T-helper 1 cell treated with Interleukin-12 subunit alpha and Interleukin-12 subunit beta and Interleukin-4 antibody, amounts not matched to agents 30 ng/mL and 1 ng/mL, for 36 hours (primary cell): ENCODE results near the gene RNLS. TPM values are rescaled to one million over a fixed set of nuclear protein-coding genes. Genes with fewer than 3 reads are reported as not detected.

Experiments used
- intact Hi-C: fragments of 100-400 bp; cut with micrococcal nuclease; formaldehyde crosslinking; loops from one replicate; pipeline ENCODE4 v1.15.1; 2024
- total RNA-seq: library from RNA; stranded (reverse); gene quantifications from 2 replicates; pipeline ENCODE4 v1.2.3, GENCODE V29; 2022

Gene RNLS
- total RNA-seq, 1 donor from 2014 or later: 2.1 TPM

DNA sequence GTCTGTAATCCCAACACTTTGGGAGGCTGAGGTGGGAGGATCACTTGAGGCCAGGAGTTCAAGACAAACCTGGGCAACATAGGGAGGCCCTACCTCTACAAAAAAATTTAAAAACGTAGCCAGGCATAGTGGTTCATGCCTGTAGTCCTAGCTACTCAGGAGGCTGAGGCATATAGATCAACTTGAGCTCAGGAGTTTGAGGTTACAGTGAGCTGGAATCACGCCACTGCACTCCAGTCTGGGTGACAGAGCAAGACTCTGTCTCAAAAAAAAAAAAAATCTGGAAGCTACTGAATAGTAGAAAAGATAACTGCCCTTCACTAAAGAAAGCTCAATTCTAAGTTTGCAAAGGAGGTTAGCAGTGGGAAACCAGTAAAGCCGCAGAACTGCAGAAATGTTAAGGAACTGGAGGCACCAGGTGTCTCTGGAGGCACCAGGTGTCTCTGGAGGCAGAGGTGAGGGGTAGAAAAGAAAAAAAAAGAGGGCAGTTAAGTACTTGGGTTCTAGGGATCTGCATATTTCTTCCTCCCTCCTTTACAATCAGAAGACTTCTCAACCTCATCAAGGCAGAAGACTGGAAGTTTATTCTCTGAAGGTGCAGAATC lies 56.5 kb downstream of the RNLS start:
- intact Hi-C loops: no loop called here

DNA sequence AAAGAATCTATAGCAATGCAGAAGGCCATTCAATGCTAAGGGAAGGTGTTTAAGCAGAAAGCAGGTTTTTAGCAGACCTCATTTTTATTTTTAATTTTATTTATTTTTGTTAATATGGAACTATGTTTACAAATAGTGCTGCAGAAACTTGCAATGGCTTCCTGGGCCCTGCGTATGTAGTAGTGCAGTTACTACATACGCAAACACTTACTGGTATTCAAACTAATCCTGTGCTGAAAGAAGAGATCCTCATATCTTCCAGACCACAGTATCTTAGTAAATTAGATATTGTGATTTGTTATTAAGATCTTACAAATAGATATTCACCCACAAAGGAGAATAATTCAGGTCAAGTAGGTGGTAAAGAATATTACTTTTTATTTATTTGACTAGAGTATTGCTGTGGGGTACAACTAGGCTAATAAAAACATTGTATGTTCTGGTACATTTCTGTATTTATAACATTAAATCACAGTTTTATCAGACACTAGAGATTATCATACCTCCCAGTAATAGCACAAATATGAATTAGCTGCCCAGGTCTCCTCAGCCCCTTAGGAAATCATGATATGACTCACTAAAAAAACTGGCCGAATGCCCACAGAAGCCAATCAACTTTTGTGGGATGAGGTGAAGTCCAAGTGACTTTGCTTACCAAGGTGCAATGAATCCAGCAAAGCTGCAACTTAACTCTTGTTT lies 57.6 kb downstream of the RNLS start:
- intact Hi-C loops: no loop called here

DNA sequence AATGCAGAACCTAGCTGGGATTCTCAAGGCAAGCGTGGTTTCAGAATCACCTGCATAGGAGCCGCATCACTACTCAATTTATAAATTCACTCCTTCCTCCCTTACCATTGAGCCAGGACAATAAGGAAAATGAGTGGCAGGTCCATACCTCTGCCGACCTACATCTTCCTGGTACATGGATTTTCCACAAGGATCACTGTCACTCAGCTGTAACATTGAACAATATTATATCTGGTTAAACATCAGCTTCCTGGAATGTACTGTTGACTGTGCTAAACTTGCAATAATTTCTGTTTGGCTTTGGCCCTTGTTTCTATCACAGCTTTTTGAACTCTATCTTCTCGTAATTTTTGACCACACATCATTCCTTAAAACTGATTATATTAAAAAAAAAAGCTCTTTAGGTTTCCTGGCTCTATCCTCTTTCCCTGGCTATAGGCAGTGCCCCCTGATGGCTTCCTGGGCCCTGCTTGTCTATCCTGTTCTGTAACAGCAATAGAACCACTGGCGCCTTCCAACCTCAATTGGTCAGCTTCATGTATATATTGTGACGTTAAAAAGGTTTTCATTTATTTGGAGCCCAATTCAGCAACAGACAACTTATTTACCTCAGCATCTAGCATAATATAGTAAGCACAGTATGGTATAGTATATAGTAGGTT lies 59.2 kb downstream of the RNLS start:
- intact Hi-C loops: no loop called here

DNA sequence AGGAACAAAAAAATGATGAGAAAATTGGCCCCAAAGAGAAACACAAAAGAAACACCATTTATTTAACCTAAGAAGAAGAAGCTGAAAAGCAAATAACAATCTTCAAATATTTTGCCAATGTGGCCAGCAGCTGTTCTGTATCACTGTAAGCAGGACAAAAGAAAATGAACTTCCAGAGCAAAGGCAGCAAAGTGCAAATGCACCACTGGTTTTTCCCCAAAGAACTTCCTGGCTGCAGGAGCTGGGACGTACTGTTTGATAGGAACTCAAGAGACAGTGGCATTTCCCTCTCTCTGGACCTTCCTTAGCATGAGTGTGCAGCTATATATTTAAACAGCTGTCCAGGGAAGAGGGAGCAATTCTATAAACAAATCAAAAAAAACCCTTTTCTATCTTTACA lies 60.4 kb downstream of the RNLS start:
- intact Hi-C loops: no loop called here

DNA sequence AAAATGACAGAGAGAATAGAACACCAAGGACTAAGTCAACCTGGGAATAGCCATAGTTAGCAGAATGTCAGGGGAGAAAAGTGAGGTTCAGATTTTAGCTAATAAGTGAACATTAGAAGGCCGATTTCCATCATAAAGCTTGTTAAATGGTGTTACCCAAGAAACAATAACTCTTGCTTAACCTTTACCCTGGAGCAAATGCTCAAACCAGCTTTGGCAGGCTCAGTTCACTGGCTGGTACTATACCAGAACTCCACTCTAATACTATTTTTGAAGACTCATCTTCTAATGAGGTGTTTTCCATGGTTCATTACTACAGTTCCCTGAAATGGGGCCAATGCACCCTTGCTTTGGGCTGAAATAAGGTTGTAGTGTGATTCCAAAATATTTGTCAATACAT lies 61.3 kb downstream of the RNLS start:
- intact Hi-C loops: no loop called here

DNA sequence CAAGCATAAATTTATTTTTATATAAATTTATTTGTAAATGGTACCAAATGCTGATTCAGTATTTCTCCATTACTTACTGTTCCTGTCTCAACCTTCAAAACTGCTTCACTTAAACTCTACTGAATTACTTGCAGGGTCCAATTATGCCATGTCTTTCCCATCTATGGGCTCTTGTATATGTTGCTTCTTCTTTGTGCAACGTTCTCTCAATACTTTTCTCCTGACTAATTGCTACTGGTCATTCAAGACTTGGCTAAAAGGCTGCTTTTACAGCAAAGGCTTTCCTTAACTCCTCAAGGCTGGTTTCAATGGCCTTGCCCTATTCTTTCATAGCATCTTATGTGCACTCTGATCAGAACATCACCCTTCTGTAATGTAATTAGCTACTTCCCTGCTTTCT lies 67.9 kb downstream of the RNLS start:
- intact Hi-C loops: no loop called here

DNA sequence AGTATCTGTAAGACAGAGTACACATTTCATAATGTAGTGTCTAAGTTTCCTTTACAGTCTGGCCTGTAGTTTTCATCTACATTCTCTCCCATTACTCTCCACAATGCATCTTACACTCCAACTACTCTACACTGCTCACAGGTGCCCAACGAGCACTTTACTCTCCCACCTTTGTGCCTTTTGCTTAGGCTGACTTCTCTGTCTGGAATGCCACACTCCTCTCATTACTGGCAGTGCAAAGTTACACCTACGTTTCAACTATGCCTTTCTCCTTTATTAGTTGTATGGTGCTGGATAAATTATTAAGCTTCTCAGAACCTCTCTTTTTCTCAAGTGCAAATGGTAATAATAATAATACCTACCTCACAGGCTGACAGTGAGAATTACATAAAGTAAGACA lies 70.5 kb downstream of the RNLS start:
- intact Hi-C loops: no loop called here

DNA sequence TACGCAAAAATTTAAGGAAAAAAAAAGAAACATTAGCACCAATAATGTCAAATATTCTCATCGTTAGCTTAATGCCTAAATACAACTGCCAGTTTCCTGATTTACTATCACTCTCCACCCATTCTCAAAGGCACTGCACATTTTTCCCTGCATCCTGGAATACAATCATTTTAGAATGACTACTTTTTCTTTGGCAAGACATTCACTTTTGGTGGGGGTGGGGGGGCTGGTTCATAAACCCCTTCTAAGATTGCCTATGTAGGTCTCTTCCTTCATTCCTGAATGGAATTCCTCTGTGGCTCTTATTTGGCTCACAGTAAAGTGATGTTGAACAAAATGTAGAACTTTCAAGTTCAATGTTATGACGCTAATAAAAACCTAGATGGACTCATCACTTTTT lies 74.3 kb downstream of the RNLS start:
- intact Hi-C loops: no loop called here

DNA sequence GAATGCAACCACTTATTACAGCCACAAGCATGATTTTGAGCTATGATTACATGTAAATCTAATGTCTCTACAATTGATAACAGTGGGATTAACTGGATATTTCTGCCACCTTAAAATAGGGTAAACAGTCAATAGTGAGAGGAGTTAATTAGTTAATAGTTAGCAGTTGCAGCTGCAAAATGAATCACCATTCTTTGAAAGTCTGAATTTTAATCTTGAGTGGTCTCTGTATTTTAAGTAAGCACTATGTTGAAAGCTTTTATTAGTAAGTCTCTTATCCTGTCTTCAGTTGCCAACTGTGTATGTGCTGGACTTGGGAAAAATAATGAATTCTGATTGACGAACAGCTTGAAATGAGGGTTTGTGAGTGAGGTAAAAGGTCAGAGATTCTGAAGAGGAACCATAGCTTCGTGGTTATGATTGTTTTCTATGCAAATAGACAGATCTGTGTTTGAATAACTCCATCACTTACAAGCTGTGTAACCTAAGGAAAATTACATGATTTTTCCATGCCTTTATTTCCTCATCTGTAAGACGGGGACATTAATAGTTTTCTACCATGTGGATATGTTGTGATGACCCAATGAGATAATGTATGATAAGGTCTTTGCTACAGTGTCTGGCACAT lies 75.2 kb downstream of the RNLS start:
- intact Hi-C loops: no loop called here

DNA sequence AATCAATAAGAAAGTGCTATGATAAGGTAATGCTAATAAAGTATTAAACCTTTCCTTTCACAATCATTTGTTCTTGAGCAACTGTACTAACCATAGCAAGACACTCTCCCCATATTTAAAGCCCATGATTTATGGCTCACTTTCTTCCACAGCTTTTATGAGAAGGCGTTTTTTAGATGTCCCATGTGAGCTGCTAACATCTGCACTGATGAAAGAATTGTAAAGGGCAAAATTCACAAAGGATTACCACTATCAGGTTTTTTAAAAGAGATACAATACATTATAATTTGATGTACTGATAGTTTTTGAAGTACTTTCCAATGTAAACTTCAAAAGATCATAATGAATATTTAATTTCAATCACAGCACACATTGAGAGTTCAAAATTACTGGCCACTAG lies 75.7 kb downstream of the RNLS start:
- intact Hi-C loops: no loop called here

DNA sequence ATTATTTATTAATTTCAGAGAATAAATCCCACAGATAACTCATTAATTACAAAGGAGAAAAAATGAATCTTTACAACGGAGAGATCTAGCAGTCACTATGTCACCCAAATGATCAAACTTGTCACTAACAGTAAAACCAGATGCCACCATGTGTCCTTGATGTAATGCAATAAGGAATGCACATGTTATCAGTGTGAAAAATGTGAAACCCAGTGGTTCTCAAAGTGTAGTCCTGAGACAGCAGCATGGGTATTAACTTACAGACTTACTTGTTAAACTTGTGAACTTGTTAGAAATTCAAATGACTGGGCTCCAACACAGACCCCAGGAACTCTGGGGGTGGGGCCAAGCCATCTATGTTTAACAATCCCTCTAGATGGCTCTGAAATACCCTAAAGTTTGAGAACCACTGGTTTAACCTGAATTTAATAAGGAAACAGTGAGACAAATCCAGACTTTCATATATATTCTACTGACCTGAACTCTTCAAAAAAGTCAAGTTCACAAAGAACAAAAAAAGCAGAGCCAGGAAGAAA lies 77.4 kb downstream of the RNLS start:
- intact Hi-C loops: no loop called here

DNA sequence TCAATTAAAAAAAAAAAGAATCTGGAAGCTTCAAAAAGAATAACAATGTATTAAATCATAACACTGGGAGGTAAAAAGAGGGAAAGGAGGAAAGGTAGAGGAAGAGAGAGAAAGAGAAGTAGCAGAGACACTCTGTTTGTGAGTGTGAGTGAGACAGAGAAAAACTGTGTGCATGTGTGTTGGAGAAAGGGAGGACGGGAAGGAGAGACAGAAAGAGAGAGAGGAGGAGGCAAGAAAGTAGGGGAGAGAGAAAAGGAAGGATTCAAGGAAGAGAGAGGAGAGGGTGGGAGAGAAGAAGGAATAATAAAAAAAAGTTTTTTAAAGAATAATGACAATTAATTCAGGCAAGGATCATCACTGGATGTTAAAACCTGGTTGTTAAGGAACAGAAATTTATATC lies 77.9 kb downstream of the RNLS start:
- intact Hi-C loops: no loop called here

DNA sequence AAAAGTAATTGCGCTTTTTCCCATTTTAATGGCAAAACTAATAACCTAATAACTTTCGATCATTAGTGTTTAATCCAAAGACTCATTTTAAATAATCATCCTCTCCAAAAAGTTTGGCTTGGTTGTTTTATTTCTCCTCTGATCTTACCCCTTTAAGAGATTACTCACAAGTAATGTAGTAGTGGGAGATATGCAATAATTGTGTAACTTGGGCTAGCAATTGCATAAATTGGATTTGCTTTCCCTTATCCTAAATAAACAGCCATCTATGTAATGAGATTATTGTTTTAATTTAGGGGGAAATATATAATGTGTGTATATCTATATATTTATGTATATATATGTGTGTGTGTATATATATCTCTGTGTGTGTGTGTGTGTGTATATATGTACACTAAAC lies 82.5 kb downstream of the RNLS start:
- intact Hi-C loops: no loop called here

DNA sequence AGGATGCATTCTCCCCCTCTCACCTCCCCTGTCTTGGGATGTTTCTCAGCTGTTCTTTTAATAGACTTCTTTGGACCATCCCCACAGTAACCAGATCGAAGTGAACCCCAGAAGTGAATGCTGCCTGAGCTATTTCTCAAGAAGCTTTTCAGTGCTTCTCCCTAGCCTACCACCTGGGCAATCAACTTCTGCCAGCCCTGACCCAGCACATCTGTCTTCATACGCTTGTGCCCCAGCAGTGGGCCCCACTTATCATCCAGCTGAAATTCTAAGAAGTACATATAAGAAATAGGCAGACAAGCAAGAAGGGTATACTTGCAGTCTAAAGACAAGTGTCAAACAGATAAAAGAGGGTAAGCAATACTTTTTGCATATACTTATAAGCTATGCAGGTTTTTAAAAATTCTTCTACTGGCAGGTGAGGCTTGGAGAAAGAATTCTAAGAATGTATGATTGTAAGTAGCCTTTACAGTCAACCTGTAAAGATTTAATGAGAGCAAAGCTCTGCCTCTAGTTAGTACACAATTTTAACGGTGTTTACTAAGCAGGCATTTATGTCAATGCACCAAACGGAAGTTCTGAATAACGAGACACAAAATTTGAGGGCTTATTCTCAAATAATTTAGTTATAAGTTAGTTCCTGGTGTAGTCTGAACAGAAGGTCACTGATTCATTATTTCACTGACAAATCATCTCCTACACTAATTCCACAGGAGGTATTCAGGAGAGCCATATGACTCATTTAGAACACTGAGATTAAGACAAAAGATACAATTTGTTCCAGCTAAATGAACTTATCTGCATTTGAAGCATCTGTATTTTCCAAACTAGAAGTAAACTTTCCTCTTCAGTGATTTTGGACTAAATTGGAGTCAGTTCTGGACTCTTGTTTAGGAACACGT lies 83.3 kb downstream of the RNLS start:
- intact Hi-C loops: no loop called here

DNA sequence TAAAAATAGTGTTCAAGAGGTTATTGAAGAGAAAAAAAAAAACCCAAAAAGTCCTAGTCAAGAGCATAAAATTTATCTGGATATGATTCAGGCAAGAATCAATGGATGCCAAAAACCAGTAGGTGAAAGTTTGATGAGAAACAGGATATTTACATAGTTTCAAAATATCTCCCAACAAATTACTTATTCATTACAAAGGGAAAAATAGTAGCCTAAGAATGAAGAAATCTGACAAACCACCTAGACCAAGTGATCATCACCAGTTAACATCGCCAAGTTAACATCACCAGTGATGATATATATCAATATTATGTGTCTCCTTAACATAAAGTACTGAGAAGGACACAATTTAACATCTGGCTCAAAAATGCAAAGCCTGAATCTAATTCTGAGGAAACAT lies 85.2 kb downstream of the RNLS start:
- intact Hi-C loops: no loop called here

DNA sequence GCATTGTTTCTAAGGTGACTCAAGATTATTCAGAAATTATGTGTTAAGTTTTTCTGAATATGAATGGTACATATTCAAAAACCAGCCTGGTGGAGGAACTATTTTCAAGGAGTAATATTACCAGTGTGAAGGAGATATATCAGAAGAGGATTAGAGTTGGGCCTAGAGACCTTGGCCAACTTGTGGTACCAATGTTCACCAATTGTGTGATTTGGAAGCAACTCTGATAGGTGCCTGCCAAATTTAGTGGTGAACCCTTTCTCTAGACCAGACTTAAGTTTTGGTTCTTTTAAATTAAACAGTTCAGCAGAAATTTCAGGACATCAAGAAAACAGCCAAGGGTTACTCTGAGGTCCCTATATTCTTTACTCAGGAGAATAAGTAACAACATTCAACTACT lies 88.6 kb downstream of the RNLS start:
- intact Hi-C loops: no loop called here

DNA sequence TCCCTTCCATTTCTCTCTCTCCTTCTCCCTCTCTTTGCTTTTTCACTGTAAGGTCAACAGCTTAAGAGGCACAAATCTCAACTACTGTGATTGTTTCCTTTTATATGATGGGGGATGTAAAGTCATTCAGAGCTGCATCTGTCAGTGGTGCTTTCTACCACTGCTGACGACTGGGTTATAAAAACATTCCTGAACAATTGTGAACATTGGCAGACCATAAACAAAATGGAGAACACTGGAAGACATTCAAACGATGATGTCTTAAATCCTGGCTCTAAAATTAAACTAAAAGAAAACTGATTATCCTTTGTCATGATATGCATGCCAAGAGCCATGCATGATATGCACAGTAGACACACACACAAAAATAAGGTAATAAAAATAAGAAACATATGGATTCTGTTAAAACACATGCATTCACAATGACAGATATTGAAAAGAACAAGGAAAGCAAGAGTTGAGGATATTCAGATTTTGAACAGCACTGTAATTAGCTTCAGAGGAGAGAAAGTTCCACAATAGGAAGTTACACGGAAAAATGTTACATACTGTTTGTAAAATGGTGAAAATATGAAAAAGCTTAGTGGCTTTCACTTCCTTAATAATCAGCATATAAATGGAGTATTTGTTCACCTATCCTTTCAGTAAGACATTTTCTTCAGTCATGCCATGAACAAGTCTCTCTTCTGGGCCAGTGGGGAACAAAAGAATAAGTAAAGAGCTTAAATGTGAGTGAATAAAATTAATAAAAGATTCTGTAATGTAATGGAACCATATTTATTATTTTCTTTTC lies 89.2 kb downstream of the RNLS start:
- intact Hi-C loops: no loop called here

DNA sequence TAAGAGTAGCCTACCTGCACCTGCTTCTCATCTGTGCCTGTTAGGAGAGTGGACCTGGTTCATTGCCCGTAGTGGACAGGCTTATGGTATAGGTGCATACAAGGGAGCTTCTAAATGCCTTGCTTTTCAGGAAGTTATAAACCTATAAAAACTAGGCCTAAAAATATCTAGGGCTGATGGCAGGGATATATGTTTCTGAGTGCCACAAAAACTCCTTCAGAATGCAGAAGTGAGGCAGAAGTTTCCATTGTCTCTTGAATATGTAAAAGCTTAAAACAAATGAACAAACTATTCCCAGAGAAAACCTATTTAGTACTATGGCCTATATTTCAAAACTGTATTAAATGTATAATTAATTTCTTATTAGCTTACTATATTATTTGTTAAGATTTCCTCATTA lies 91.8 kb downstream of the RNLS start:
- intact Hi-C loops: no loop called here

DNA sequence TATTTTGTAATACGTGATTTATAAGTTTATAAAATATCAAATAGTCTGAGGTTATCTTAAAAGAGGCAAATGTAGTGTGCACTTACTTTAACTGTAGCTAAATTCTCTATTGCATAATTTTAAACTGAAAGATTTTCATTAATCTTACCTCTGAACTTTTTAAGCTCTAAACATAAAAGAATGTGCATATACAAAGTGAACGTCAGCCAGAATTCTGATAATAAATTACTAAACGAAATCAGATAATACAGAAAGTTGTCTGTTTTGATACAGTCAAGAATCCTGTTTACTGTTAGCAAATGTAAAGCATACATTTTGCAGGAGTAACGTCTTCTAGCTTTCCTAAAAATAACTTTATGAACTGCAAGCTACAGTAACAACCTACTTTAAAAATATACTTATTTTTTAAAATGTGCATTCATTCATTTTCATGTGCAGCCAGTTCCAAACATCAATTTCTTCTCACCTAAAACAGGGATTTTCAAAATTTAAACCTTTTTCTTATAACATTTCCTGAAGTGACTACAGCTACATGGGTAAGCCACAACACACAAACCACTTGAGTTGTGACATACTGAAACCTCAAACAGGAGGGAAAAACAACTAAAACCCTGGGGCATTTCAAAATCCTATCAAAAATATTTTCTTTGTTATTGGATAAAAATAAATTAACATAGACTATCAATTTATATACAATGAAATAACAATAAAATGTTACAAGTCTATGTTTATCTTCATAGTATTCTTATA lies 92.7 kb downstream of the RNLS start:
- intact Hi-C loops: no loop called here

DNA sequence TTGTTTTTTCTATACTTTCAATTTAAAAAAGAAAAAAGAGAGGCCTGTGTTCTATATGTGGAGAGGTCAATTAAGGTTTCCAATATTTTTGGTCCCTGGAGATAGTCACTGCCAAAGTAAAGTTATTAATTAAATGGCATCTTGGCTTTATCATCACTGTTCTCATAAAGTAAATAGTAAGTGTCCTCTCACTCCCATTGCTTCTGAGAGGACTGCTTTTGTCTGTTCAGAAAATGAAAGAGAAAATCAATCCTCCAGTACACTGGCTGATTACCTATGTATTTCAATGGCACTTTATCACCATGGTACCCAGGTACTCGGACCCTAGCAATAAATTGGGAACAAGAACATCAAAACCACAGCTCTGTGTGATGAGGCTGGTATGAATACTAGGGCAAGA lies 94.0 kb downstream of the RNLS start:
- intact Hi-C loops: no loop called here
